HepG2 (cell line): ENCODE results near the gene MRPL3. TPM values are rescaled to one million over a fixed set of nuclear protein-coding genes. Genes with fewer than 3 reads are reported as not detected.

Source experiments
- ARNT2 ChIP-seq: sonication (generic); formaldehyde crosslinking; IDR thresholded peaks from 2 replicates; pipeline ENCODE4 v1.8.0; 2022; ENCODE audit warnings: mild to moderate bottlenecking, low read depth, missing genetic modification reagents, moderate library complexity
- BATF2 ChIP-seq: sonication (generic); formaldehyde crosslinking; IDR thresholded peaks from 2 replicates; pipeline ENCODE4 v1.8.0; 2022; ENCODE audit warnings: mild to moderate bottlenecking, missing genetic modification reagents, moderate library complexity
- CENPBD1 ChIP-seq: sonication (generic); formaldehyde crosslinking; IDR thresholded peaks from 2 replicates; pipeline ENCODE4 v1.8.0; 2022; ENCODE audit warnings: missing genetic modification reagents, low read depth, mild to moderate bottlenecking, borderline replicate concordance
- GLI4 ChIP-seq: sonication (generic); formaldehyde crosslinking; IDR thresholded peaks from 2 replicates; pipeline ENCODE4 v1.5.1; 2020; ENCODE audit warnings: missing genetic modification reagents, mild to moderate bottlenecking, moderate library complexity, borderline replicate concordance
- HMG20B ChIP-seq: conservative IDR thresholded peaks from 2 replicates; pipeline ENCODE4 v1.6.1; 2016; ENCODE audit warnings: missing genetic modification reagents, missing compliant biosample characterization
- HMGA1 ChIP-seq: sonication (generic); formaldehyde crosslinking; conservative IDR thresholded peaks from 2 replicates; pipeline ENCODE4 v1.4.0; 2020; ENCODE audit warnings: missing genetic modification reagents
- HNRNPLL ChIP-seq: fragments of 200-400 bp; formaldehyde crosslinking; IDR thresholded peaks from 2 replicates; pipeline ENCODE4 v1.6.1; 2017; ENCODE audit warnings: mild to moderate bottlenecking, low read depth, low read length; ENCODE audit not compliant: poor library complexity, severe bottlenecking
- ISL2 ChIP-seq: sonication (generic); formaldehyde crosslinking; IDR thresholded peaks from 2 replicates; pipeline ENCODE4 v1.5.0; 2020; ENCODE audit warnings: missing genetic modification reagents
- MAFG ChIP-seq: sonication (generic); formaldehyde crosslinking; IDR thresholded peaks from 2 replicates; pipeline ENCODE4 v1.5.1; 2020; ENCODE audit warnings: mild to moderate bottlenecking, missing genetic modification reagents
- SPEN ChIP-seq: sonication (generic); formaldehyde crosslinking; IDR thresholded peaks from 2 replicates; pipeline ENCODE4 v1.5.1; 2020; ENCODE audit warnings: low read depth, mild to moderate bottlenecking, missing genetic modification reagents
- THAP8 ChIP-seq: sonication (generic); formaldehyde crosslinking; IDR thresholded peaks from 2 replicates; pipeline ENCODE4 v1.5.1; 2020; ENCODE audit warnings: missing genetic modification reagents, mild to moderate bottlenecking, borderline replicate concordance
- ZBTB21 ChIP-seq: sonication (generic); formaldehyde crosslinking; IDR thresholded peaks from 2 replicates; pipeline ENCODE4 v1.4.0; 2020; ENCODE audit warnings: missing genetic modification reagents
- ZFP91 ChIP-seq: sonication (generic); formaldehyde crosslinking; IDR thresholded peaks from 2 replicates; pipeline ENCODE4 v1.9.0; 2022; ENCODE audit warnings: missing genetic modification reagents, mild to moderate bottlenecking, borderline replicate concordance
- polyA plus RNA-seq, 8 experiments: library from polyadenylated mRNA; depleted of rRNA in 3 of 8; stranded (reverse) in 7 of 8; unstranded in 1 of 8; fragments of >200 nt; fragmentation: Illumina TruSeq in 4 of 8; extraction: Trizol in 4 of 8; gene quantifications; 2 replicates each; pipeline versions ENCODE4 v1.2.1 to v1.2.3, GENCODE V29; 2011 to 2016; ENCODE audit warnings: low read depth in 4 of 8, missing spikeins in 1 of 8, mixed read lengths in 1 of 8; ENCODE audit not compliant: insufficient read depth in 1 of 8
- total RNA-seq, 5 experiments: library from RNA; depleted of rRNA; stranded (reverse); fragments of >200 nt; fragmentation: Illumina TruSeq; extraction: Trizol; gene quantifications; 2 replicates each; pipeline ENCODE4 v1.2.3, GENCODE V29; 2016; ENCODE audit warnings: low read depth in 1 of 5
- TF ChIP-seq, protein P1 (sequence below): sonication (generic); formaldehyde crosslinking; IDR thresholded peaks from 2 replicates; pipeline ENCODE4 v1.8.1; 2023; ENCODE audit warnings: mild to moderate bottlenecking, missing genetic modification reagents
- TF ChIP-seq, protein P2 (sequence below): sonication (generic); formaldehyde crosslinking; conservative IDR thresholded peaks from 2 replicates; pipeline ENCODE4 v1.5.0; 2020; ENCODE audit warnings: missing genetic modification reagents
- TF ChIP-seq, protein P3 (sequence below): sonication (generic); formaldehyde crosslinking; IDR thresholded peaks from 2 replicates; pipeline ENCODE4 v1.4.0; 2020; ENCODE audit warnings: missing genetic modification reagents, borderline replicate concordance

MRPL3 gene
- total and polyA plus RNA-seq, 2 of the 13 experiments (the other 11 are each of a cell fraction or from before 2014, with no cell fraction given): 114 to 172 TPM

DNA sequence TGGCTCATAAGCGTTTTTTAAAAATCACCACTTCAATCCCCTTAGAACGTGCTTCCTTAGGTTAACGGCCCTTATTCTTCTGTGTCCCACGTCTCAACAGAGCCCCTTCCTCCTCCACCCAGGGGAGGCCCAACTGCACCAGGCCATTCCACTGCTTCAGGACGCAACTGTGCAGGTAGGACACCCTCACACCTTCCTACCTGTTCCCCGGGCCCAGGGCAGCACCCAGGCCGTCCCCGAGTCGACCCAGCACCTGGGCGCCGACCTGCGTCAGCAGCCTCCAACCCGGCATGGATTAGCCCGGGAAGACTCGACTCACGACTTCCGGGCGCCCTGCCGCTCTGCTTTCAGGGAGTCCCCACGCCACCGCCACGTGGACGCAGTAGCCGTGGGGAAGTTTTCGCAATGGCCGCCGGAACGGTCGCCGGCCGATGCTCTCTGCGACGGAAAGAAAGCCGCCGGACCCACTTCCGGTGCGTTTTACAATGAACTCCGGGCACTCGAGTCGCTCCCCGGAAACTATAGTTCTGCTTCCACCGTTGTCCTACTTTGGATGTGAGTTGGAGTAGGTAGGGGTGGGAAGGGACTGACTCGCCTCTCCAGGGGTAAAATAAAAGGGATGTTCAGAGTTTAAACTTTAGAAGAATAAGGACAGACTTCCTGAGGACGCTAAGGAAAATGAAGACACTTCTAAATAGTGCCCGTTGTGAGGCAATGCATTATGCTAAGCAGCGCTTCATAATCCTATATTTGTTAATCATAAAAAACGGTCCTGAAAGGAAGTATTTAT, at the start of gene MRPL3 (continued):
- peak; percentile 97 for TF ChIP-seq THAP8 (CRISPR knock-in tag)
- 0 out of 2 replicates have a peak, but pooled peaks have one; percentile 73 for TF ChIP-seq GLI4
- TF ChIP-seq HNRNPLL: peak; percentile 93
- TF ChIP-seq, protein P1, sequence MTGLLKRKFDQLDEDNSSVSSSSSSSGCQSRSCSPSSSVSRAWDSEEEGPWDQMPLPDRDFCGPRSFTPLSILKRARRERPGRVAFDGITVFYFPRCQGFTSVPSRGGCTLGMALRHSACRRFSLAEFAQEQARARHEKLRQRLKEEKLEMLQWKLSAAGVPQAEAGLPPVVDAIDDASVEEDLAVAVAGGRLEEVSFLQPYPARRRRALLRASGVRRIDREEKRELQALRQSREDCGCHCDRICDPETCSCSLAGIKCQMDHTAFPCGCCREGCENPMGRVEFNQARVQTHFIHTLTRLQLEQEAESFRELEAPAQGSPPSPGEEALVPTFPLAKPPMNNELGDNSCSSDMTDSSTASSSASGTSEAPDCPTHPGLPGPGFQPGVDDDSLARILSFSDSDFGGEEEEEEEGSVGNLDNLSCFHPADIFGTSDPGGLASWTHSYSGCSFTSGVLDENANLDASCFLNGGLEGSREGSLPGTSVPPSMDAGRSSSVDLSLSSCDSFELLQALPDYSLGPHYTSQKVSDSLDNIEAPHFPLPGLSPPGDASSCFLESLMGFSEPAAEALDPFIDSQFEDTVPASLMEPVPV (CRISPR knock-in tag): peak; percentile 99
- peak; percentile 70; the same call in 1 of the 2 replicates for TF ChIP-seq HMG20B (CRISPR knock-in tag)
- TF ChIP-seq, protein P2, sequence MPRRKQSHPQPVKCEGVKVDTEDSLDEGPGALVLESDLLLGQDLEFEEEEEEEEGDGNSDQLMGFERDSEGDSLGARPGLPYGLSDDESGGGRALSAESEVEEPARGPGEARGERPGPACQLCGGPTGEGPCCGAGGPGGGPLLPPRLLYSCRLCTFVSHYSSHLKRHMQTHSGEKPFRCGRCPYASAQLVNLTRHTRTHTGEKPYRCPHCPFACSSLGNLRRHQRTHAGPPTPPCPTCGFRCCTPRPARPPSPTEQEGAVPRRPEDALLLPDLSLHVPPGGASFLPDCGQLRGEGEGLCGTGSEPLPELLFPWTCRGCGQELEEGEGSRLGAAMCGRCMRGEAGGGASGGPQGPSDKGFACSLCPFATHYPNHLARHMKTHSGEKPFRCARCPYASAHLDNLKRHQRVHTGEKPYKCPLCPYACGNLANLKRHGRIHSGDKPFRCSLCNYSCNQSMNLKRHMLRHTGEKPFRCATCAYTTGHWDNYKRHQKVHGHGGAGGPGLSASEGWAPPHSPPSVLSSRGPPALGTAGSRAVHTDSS (CRISPR knock-in tag): 0 out of 2 replicates have a peak, but pooled peaks have one; percentile 47
- TF ChIP-seq SPEN (CRISPR knock-in tag): peak; percentile 96
- TF ChIP-seq MAFG (CRISPR knock-in tag): no peak
- peak; percentile 95 for TF ChIP-seq BATF2 (CRISPR knock-in tag)
- peak; percentile 79; the same call in 1 of the 2 replicates for TF ChIP-seq CENPBD1 (CRISPR knock-in tag)
- TF ChIP-seq HMGA1 (CRISPR knock-in tag): no peak
- TF ChIP-seq ZFP91 (CRISPR knock-in tag): peak; percentile 95
- TF ChIP-seq ZBTB21 (CRISPR knock-in tag): 0 out of 2 replicates have a peak, but pooled peaks have one; percentile 56
- TF ChIP-seq ARNT2 (CRISPR knock-in tag): peak; percentile 91; the same call in 1 of the 2 replicates
- TF ChIP-seq, protein P3, sequence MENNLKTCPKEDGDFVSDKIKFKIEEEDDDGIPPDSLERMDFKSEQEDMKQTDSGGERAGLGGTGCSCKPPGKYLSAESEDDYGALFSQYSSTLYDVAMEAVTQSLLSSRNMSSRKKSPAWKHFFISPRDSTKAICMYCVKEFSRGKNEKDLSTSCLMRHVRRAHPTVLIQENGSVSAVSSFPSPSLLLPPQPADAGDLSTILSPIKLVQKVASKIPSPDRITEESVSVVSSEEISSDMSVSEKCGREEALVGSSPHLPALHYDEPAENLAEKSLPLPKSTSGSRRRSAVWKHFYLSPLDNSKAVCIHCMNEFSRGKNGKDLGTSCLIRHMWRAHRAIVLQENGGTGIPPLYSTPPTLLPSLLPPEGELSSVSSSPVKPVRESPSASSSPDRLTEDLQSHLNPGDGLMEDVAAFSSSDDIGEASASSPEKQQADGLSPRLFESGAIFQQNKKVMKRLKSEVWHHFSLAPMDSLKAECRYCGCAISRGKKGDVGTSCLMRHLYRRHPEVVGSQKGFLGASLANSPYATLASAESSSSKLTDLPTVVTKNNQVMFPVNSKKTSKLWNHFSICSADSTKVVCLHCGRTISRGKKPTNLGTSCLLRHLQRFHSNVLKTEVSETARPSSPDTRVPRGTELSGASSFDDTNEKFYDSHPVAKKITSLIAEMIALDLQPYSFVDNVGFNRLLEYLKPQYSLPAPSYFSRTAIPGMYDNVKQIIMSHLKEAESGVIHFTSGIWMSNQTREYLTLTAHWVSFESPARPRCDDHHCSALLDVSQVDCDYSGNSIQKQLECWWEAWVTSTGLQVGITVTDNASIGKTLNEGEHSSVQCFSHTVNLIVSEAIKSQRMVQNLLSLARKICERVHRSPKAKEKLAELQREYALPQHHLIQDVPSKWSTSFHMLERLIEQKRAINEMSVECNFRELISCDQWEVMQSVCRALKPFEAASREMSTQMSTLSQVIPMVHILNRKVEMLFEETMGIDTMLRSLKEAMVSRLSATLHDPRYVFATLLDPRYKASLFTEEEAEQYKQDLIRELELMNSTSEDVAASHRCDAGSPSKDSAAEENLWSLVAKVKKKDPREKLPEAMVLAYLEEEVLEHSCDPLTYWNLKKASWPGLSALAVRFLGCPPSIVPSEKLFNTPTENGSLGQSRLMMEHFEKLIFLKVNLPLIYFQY (CRISPR knock-in tag): peak; percentile 25; the same call in 1 of the 2 replicates
- peak; percentile 85 for TF ChIP-seq ISL2 (CRISPR knock-in tag)
